Measurements from ENCODE around the gene BTNL9. TPM values are rescaled to one million over a fixed set of nuclear protein-coding genes. Genes with fewer than 3 reads are reported as not detected.
"Not testable (repeated sequence)": the region's sequence is repeated elsewhere in the genome, so short reads cannot be mapped to it uniquely, and the experiment has no call there.

Gene BTNL9
- total RNA-seq, 1 donor from 2014 or later = not detected

GRCh38 chr5:181044662-181045305 lies 4.7 kb downstream of the BTNL9 start:
- no peak for DNase-seq (ENCODE audit: low read depth)
- Histone ChIP-seq H3K36me3 (ENCODE audit: control insufficient read depth, insufficient read depth, low read length) (no peaks in the 10 kb centered on the region), H3K27me3 (ENCODE audit: control insufficient read depth, insufficient read depth, low read length) (no peaks in the 10 kb centered on the region), H3K4me3 (ENCODE audit: low read depth, low read length) (no peak overlapping the region)
- TF ChIP-seq CTCF (IDR thresholded peaks at IDR 0.05; ENCODE audit: insufficient read depth, low read length, poor library complexity, severe bottlenecking) = no peak

- Histone ChIP-seq H3K27me3 (ENCODE audit: control insufficient read depth, insufficient read depth, low read length) (peaks cover 2% of the 10 kb centered on the region), H3K36me3 (ENCODE audit: control insufficient read depth, insufficient read depth, low read length) (no peaks in the 10 kb centered on the region), H3K4me3 (ENCODE audit: low read depth, low read length) (no peak overlapping the region)
- no peak for TF ChIP-seq CTCF (IDR thresholded peaks at IDR 0.05; ENCODE audit: insufficient read depth, low read length, poor library complexity, severe bottlenecking)
- no peak for DNase-seq (ENCODE audit: low read depth)
Observed at GRCh38 chr5:181045316-181045715, 5.2 kb downstream of the BTNL9 start.

- not testable (repeated sequence) for DNase-seq (ENCODE audit: low read depth); H3K27me3 ChIP-seq (ENCODE audit: control insufficient read depth, insufficient read depth, low read length); H3K36me3 ChIP-seq (ENCODE audit: control insufficient read depth, insufficient read depth, low read length); H3K4me3 ChIP-seq (ENCODE audit: low read depth, low read length)
Observed at GRCh38 chr5:181045857-181046256, 5.8 kb downstream of the BTNL9 start.

- Histone ChIP-seq H3K36me3 (ENCODE audit: control insufficient read depth, insufficient read depth, low read length) (no peaks in the 10 kb centered on the region), H3K4me3 (ENCODE audit: low read depth, low read length) (no peak overlapping the region), H3K27me3 (ENCODE audit: control insufficient read depth, insufficient read depth, low read length) (peaks cover 10% of the 10 kb centered on the region)
- no peak for DNase-seq (ENCODE audit: low read depth)
- TF ChIP-seq CTCF (IDR thresholded peaks at IDR 0.05; ENCODE audit: insufficient read depth, low read length, poor library complexity, severe bottlenecking) = no peak
Observed at GRCh38 chr5:181047288-181047687, 7.2 kb downstream of the BTNL9 start.

GRCh38 chr5:181047921-181048320 lies 7.9 kb downstream of the BTNL9 start:
- H3K36me3 ChIP-seq (ENCODE audit: control insufficient read depth, insufficient read depth, low read length) = no peaks in the 10 kb centered on the region
- H3K27me3 ChIP-seq (ENCODE audit: control insufficient read depth, insufficient read depth, low read length) = peaks cover 15% of the 10 kb centered on the region
- no peak for TF ChIP-seq CTCF (IDR thresholded peaks at IDR 0.05; ENCODE audit: insufficient read depth, low read length, poor library complexity, severe bottlenecking)
- DNase-seq (ENCODE audit: low read depth) = no peak
- H3K4me3 ChIP-seq (ENCODE audit: low read depth, low read length) = no peak overlapping the region

GRCh38 chr5:181050016-181050415 lies 9.9 kb downstream of the BTNL9 start:
- DNase-seq (ENCODE audit: low read depth) = no peak
- no peak for TF ChIP-seq CTCF (IDR thresholded peaks at IDR 0.05; ENCODE audit: insufficient read depth, low read length, poor library complexity, severe bottlenecking)
- H3K4me3 ChIP-seq (ENCODE audit: low read depth, low read length) = no peak overlapping the region
- no peaks in the 10 kb centered on the region for H3K36me3 ChIP-seq (ENCODE audit: control insufficient read depth, insufficient read depth, low read length)
- peaks cover 35% of the 10 kb centered on the region for H3K27me3 ChIP-seq (ENCODE audit: control insufficient read depth, insufficient read depth, low read length)
